T-helper 2 cell treated with Interferon-gamma antibody and Interleukin-4, amounts not matched to agents 5 μg/mL and 100 μg/mL, for 36 hours (primary cell): Measurements from ENCODE around the gene ELOB.
"Not testable (repeated sequence)": the region's sequence is repeated elsewhere in the genome, so short reads cannot be mapped to it uniquely, and the experiment has no call there.

Experiments
- DNase-seq: peaks from one replicate; pipeline ENCODE4 v3.0.0; 2021; ENCODE audit warnings: low spot score
- H3K27ac Mint-ChIP-seq: one replicate; pipeline ENCODE4 v1.8.0; 2021; ENCODE audit warnings: mild to moderate bottlenecking, mixed read lengths
- H3K27me3 Mint-ChIP-seq: one replicate; pipeline ENCODE4 v1.8.0; 2021; ENCODE audit warnings: low read depth, mixed read lengths
- H3K36me3 Mint-ChIP-seq: one replicate; pipeline ENCODE4 v1.8.0; 2021; ENCODE audit warnings: low read depth, mixed read lengths
- H3K4me1 Mint-ChIP-seq: one replicate; pipeline ENCODE4 v1.8.0; 2021; ENCODE audit warnings: low read depth, mixed read lengths
- H3K4me3 Mint-ChIP-seq: one replicate; pipeline ENCODE4 v1.8.0; 2022; ENCODE audit warnings: mild to moderate bottlenecking, moderate library complexity, mixed read lengths
- H3K9me3 Mint-ChIP-seq: one replicate; pipeline ENCODE4 v1.8.0; 2021; ENCODE audit warnings: mixed read lengths

Gene ELOB

DNA sequence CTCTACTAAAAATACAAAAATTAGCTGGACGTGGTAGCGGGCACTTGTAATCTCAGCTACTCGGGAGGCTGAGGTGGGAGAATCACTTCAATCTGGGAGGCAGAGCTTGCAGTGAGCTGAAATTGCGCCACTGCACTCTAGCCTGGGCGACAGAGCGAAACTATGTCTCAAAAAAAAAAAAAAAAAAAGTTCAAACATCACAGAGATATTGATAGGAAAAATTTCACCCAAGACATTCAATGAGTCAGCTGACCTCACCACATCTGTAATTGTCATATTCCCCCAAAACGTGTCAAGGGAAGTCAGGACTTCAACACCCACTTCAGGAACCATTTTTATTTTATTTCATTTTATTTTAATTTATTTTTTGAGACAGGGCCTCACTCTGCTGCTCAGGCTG is 49.0 kb downstream of the ELOB start:
- no peak for DNase-seq
- Mint-ChIP-seq H3K27ac (no peak overlapping the region), H3K27me3 (peaks cover 3% of the 10 kb centered on the region), H3K4me1 (no peaks in the 10 kb centered on the region), H3K4me3 (no peak overlapping the region), H3K36me3 (no peaks in the 10 kb centered on the region), H3K9me3 (no peaks in the 10 kb centered on the region)

- H3K36me3 Mint-ChIP-seq, result no peaks in the 10 kb centered on the region
- no peaks in the 10 kb centered on the region for H3K4me1 Mint-ChIP-seq
- H3K9me3 Mint-ChIP-seq, result no peaks in the 10 kb centered on the region
- H3K27me3 Mint-ChIP-seq, result peaks cover 3% of the 10 kb centered on the region
- H3K4me3 Mint-ChIP-seq, result no peak overlapping the region
- DNase-seq, result no peak
- no peak overlapping the region for H3K27ac Mint-ChIP-seq
Measured at GRCh38 chr16:2726923-2727322, 50.2 kb downstream of the ELOB start.

DNA sequence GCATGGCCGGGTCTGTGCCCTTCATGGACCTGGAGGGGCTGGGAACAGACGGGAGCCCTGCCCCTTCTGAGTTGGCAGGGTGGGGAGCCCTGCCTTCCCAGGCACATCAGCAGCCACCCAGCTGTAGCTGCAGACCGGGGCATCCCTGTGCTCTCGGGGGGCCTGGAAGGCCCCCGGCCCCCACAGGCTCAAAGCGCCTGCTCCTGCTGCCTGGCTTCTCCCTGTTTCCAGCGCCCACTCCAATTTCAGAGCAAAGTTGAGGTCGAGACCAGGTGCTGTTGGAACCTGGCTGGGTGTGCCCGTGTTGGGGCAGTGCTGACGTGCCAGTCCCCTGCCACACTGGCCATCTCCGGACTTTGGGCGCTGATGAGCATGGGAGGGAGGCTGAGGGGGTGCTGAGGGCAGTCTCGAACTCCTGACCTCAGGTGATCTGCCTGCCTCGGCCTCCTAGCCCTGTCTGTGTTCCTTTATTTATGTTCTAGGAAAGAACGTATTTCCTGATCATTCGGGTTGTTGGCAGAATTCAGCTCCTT is 52.2 kb downstream of the ELOB start:
- no peaks in the 10 kb centered on the region for H3K9me3 Mint-ChIP-seq
- no peak for DNase-seq
- H3K36me3 Mint-ChIP-seq, result no peaks in the 10 kb centered on the region
- no peak overlapping the region for H3K27ac Mint-ChIP-seq
- no peaks in the 10 kb centered on the region for H3K4me1 Mint-ChIP-seq
- no peak overlapping the region for H3K4me3 Mint-ChIP-seq
- peaks cover 3% of the 10 kb centered on the region for H3K27me3 Mint-ChIP-seq

- Mint-ChIP-seq H3K4me1 (no peaks in the 10 kb centered on the region), H3K36me3 (no peaks in the 10 kb centered on the region), H3K4me3 (no peak overlapping the region), H3K9me3 (no peaks in the 10 kb centered on the region), H3K27me3 (peaks cover 3% of the 10 kb centered on the region), H3K27ac (no peak overlapping the region)
- no peak for DNase-seq
Measured at GRCh38 chr16:2724088-2724676, 52.9 kb downstream of the ELOB start.

GRCh38 chr16:2721634-2722173 is 55.4 kb downstream of the ELOB start:
- Mint-ChIP-seq H3K4me3 (peak overlapping the region; percentile 72), H3K27ac (peak overlapping the region; percentile 31)
- not testable (repeated sequence) for H3K36me3 Mint-ChIP-seq, DNase-seq, H3K4me1 Mint-ChIP-seq, H3K9me3 Mint-ChIP-seq, H3K27me3 Mint-ChIP-seq
